IMR-90 (cell line): Measurements from ENCODE around the gene GTPBP4.

Experiments
- BHLHE40 ChIP-seq: fragments of 150-350 bp; IDR thresholded peaks from 2 replicates; pipeline ENCODE4 v1.6.1; 2016; ENCODE audit warnings: mild to moderate bottlenecking, low read depth, low read length
- CEBPB ChIP-seq: IDR thresholded peaks from 2 replicates; pipeline ENCODE4 v1.6.1; 2012; ENCODE audit warnings: low read depth, low read length, improper control_type of control experiment
- CHD1 ChIP-seq: IDR thresholded peaks from 2 replicates; pipeline ENCODE4 v1.6.1; 2012; ENCODE audit warnings: low read depth, low read length, improper control_type of control experiment
- FOS ChIP-seq: fragments of 150-350 bp; IDR thresholded peaks from 2 replicates; pipeline ENCODE4 v1.6.1; 2016; ENCODE audit warnings: low read depth, low read length
- MAFK ChIP-seq: IDR thresholded peaks from 2 replicates; pipeline ENCODE4 v1.6.1; 2012; ENCODE audit warnings: low read depth, low read length, improper control_type of control experiment
- MAZ ChIP-seq: IDR thresholded peaks from 2 replicates; pipeline ENCODE4 v1.6.1; 2012; ENCODE audit warnings: low read depth, mild to moderate bottlenecking, low read length, improper control_type of control experiment, moderate library complexity, borderline replicate concordance
- MXI1 ChIP-seq: IDR thresholded peaks from 2 replicates; pipeline ENCODE4 v1.6.1; 2012; ENCODE audit warnings: low read depth, mild to moderate bottlenecking, low read length, moderate library complexity, borderline replicate concordance
- POLR2A ChIP-seq: IDR thresholded peaks from 2 replicates; pipeline ENCODE4 v1.6.1; 2012; ENCODE audit warnings: mild to moderate bottlenecking, low read depth, low read length
- RCOR1 ChIP-seq: IDR thresholded peaks from 2 replicates; pipeline ENCODE4 v1.6.1; 2012; ENCODE audit warnings: mild to moderate bottlenecking, low read length, improper control_type of control experiment; ENCODE audit not compliant: insufficient replicate concordance
- RFX5 ChIP-seq: IDR thresholded peaks from 2 replicates; pipeline ENCODE4 v1.8.0; 2012; ENCODE audit warnings: low read depth, mild to moderate bottlenecking, low read length, moderate library complexity
- SMC3 ChIP-seq: fragments of 150-350 bp; IDR thresholded peaks from 2 replicates; pipeline ENCODE4 v1.6.1; 2016; ENCODE audit warnings: low read depth, mild to moderate bottlenecking, antibody characterized with exemption, low read length, moderate library complexity
- TF ChIP-seq, protein P1 (sequence below): conservative IDR thresholded peaks from 2 replicates; pipeline ENCODE4 v1.5.1; 2012; ENCODE audit warnings: mild to moderate bottlenecking, low read depth, low read length, improper control_type of control experiment
- TF ChIP-seq, protein P2 (sequence below): fragments of 150-350 bp; IDR thresholded peaks from 2 replicates; pipeline ENCODE4 v1.6.1; 2017; ENCODE audit warnings: mild to moderate bottlenecking, antibody characterized with exemption, low read length, low read depth
- TF ChIP-seq, protein P3 (sequence below): fragments of 150-350 bp; IDR thresholded peaks from 2 replicates; pipeline ENCODE4 v1.6.1; 2016; ENCODE audit warnings: low read depth, mild to moderate bottlenecking, low read length, moderate library complexity, borderline replicate concordance

GRCh38 chr10:1020958-1021357, 32.7 kb downstream of the GTPBP4 start:
- no peak for TF ChIP-seq POLR2A
- no peak for TF ChIP-seq MAFK
- TF ChIP-seq MAZ = no peak
- TF ChIP-seq, protein P1, sequence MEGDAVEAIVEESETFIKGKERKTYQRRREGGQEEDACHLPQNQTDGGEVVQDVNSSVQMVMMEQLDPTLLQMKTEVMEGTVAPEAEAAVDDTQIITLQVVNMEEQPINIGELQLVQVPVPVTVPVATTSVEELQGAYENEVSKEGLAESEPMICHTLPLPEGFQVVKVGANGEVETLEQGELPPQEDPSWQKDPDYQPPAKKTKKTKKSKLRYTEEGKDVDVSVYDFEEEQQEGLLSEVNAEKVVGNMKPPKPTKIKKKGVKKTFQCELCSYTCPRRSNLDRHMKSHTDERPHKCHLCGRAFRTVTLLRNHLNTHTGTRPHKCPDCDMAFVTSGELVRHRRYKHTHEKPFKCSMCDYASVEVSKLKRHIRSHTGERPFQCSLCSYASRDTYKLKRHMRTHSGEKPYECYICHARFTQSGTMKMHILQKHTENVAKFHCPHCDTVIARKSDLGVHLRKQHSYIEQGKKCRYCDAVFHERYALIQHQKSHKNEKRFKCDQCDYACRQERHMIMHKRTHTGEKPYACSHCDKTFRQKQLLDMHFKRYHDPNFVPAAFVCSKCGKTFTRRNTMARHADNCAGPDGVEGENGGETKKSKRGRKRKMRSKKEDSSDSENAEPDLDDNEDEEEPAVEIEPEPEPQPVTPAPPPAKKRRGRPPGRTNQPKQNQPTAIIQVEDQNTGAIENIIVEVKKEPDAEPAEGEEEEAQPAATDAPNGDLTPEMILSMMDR = no peak
- TF ChIP-seq SMC3 = no peak
- no peak for TF ChIP-seq RCOR1
- TF ChIP-seq MXI1 = no peak
- no peak for TF ChIP-seq BHLHE40
- no peak for TF ChIP-seq CEBPB
- TF ChIP-seq, protein P2, sequence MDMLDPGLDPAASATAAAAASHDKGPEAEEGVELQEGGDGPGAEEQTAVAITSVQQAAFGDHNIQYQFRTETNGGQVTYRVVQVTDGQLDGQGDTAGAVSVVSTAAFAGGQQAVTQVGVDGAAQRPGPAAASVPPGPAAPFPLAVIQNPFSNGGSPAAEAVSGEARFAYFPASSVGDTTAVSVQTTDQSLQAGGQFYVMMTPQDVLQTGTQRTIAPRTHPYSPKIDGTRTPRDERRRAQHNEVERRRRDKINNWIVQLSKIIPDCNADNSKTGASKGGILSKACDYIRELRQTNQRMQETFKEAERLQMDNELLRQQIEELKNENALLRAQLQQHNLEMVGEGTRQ = no peak
- no peak for TF ChIP-seq RFX5
- TF ChIP-seq FOS = no peak
- TF ChIP-seq, protein P3, sequence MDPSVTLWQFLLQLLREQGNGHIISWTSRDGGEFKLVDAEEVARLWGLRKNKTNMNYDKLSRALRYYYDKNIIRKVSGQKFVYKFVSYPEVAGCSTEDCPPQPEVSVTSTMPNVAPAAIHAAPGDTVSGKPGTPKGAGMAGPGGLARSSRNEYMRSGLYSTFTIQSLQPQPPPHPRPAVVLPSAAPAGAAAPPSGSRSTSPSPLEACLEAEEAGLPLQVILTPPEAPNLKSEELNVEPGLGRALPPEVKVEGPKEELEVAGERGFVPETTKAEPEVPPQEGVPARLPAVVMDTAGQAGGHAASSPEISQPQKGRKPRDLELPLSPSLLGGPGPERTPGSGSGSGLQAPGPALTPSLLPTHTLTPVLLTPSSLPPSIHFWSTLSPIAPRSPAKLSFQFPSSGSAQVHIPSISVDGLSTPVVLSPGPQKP = no peak
- TF ChIP-seq CHD1 = no peak
